PC-3 (cell line): ENCODE results near the gene ACOXL. TPM values are rescaled to one million over a fixed set of nuclear protein-coding genes. Genes with fewer than 3 reads are reported as not detected.

Experiments
- ATAC-seq: fragments of 200-7000 bp; cut with Tn5 transposase; 2 replicates; pipeline ENCODE4 v1.9.1; 2020; ENCODE audit warnings: mild to moderate bottlenecking, moderate library complexity
- BruUV-seq: library from RNA; stranded (reverse); fragments of 400-500 nt; replicated peaks from 2 replicates; lab custom pipeline; 2021; lab: Mats Ljungman, UMichigan
- CTCF ChIA-PET: fragments of 300-600 bp; sonication (Branson Sonifier 250); formaldehyde crosslinking; loops from one replicate; lab custom pipeline; 2022; ENCODE audit warnings: antibody characterized with exemption; lab: Charles Lee
- POLR2A ChIA-PET: fragments of 300-600 bp; sonication (Branson Sonifier 250); formaldehyde crosslinking; loops from one replicate; lab custom pipeline; 2022; ENCODE audit warnings: antibody characterized with exemption; ENCODE audit not compliant: unreplicated experiment; lab: Charles Lee
- DNase-seq: peaks from one replicate; pipeline ENCODE4 v3.0.0-alpha.2; 2015
- H2AFZ ChIP-seq: fragments of 300-600 bp; sonication (generic); 2 replicates; pipeline ENCODE4 v1.6.0; 2016; ENCODE audit warnings: antibody characterized with exemption, low read length
- H3F3A ChIP-seq: fragments of 300-600 bp; sonication (generic); one replicate; pipeline ENCODE4 v1.6.0; 2017; ENCODE audit warnings: antibody characterized with exemption, low read length, control low read depth, mild to moderate bottlenecking; ENCODE audit not compliant: unreplicated experiment
- H3K27ac ChIP-seq: fragments of 300-600 bp; sonication (generic); 2 replicates; pipeline ENCODE4 v1.5.1; 2016; ENCODE audit warnings: mild to moderate bottlenecking, low read length
- H3K27me3 ChIP-seq: fragments of 300-600 bp; sonication (generic); 2 replicates; pipeline ENCODE4 v1.6.1; 2016; ENCODE audit warnings: low read length, mixed read lengths
- H3K36me3 ChIP-seq: fragments of 300-600 bp; sonication (generic); 2 replicates; pipeline ENCODE4 v1.6.1; 2016; ENCODE audit warnings: low read depth, mixed run types, low read length, mixed read lengths
- H3K4me1 ChIP-seq: fragments of 300-600 bp; sonication (generic); 2 replicates; pipeline ENCODE4 v1.5.1; 2016; ENCODE audit warnings: low read length; ENCODE audit not compliant: insufficient read depth
- H3K4me2 ChIP-seq: fragments of 300-600 bp; sonication (generic); 2 replicates; pipeline ENCODE4 v1.6.0; 2016; ENCODE audit warnings: low read length
- H3K4me3 ChIP-seq: fragments of 300-600 bp; sonication (generic); 2 replicates; pipeline ENCODE4 v1.5.1; 2016; ENCODE audit warnings: mild to moderate bottlenecking, low read length, mixed read lengths
- H3K79me2 ChIP-seq: fragments of 300-600 bp; sonication (generic); 2 replicates; pipeline ENCODE4 v1.6.1; 2017; ENCODE audit warnings: low read length, mixed read lengths
- H3K9ac ChIP-seq: fragments of 300-600 bp; sonication (generic); 2 replicates; pipeline ENCODE4 v1.6.0; 2016; ENCODE audit warnings: mild to moderate bottlenecking, low read length
- H3K9me2 ChIP-seq: fragments of 300-600 bp; sonication (generic); replicated peaks from 2 replicates; pipeline ENCODE4 v1.6.1; 2016; ENCODE audit warnings: mixed run types, low read length, mixed read lengths
- H3K9me3 ChIP-seq: fragments of 300-600 bp; sonication (generic); 2 replicates; pipeline ENCODE4 v1.6.1; 2016; ENCODE audit warnings: low read length, mixed read lengths
- H4K20me1 ChIP-seq: fragments of 300-600 bp; sonication (generic); 2 replicates; pipeline ENCODE4 v1.6.1; 2016; ENCODE audit warnings: low read length, mixed read lengths
- CTCF ChIP-seq: fragments of 300-600 bp; sonication (generic); conservative IDR thresholded peaks from 2 replicates; pipeline ENCODE4 v1.5.1; 2017; ENCODE audit warnings: antibody characterized with exemption, low read depth, mild to moderate bottlenecking, low read length
- EZH2 ChIP-seq: fragments of 300-600 bp; sonication (generic); IDR thresholded peaks from one replicate; pipeline ENCODE4 v1.6.1; 2017; ENCODE audit warnings: antibody characterized with exemption, mild to moderate bottlenecking, low read length; ENCODE audit not compliant: unreplicated experiment
- EZH2phosphoT487 ChIP-seq: fragments of 300-600 bp; sonication (generic); IDR thresholded peaks from 2 replicates; pipeline ENCODE4 v1.6.1; 2018; ENCODE audit warnings: mild to moderate bottlenecking, antibody characterized with exemption, low read length, borderline replicate concordance
- intact Hi-C: fragments of 100-400 bp; cut with micrococcal nuclease; formaldehyde crosslinking; loops from 2 replicates; pipeline ENCODE4 v1.9.0; 2023
- total RNA-seq: library from RNA; depleted of rRNA; stranded (reverse); fragments of >200 nt; gene quantifications from 2 replicates; pipeline ENCODE4 v1.2.3, GENCODE V29; 2014

Gene ACOXL
- total RNA-seq, 1 experiment from 2014 or later: 16.3 TPM

- ATAC-seq (no peak), DNase-seq (no peak)
- H3K79me2 ChIP-seq: no peaks in the 10 kb centered on the region
- no peaks in the 10 kb centered on the region for H3K27me3 ChIP-seq
- no peaks in the 10 kb centered on the region for H3K36me3 ChIP-seq
- no peaks in the 10 kb centered on the region for H3F3A ChIP-seq
- H2AFZ ChIP-seq: no peak overlapping the region
- H4K20me1 ChIP-seq: no peaks in the 10 kb centered on the region
- BruUV-seq: no TSS peak
- no peak overlapping the region for H3K4me2 ChIP-seq
- no peaks in the 10 kb centered on the region for H3K9me2 ChIP-seq
- POLR2A ChIA-PET: no interaction called here
- TF ChIP-seq EZH2 (no peak), CTCF (no peak), EZH2phosphoT487 (no peak)
- intact Hi-C loops: no loop called here
- no peak overlapping the region for H3K27ac ChIP-seq
- H3K9me3 ChIP-seq: no peaks in the 10 kb centered on the region
- H3K4me1 ChIP-seq: no peaks in the 10 kb centered on the region
- H3K9ac ChIP-seq: no peak overlapping the region
- CTCF ChIA-PET: no interaction called here
- no peak overlapping the region for H3K4me3 ChIP-seq
Measured at GRCh38 chr2:110940376-110940910, 208.1 kb downstream of the ACOXL start.

- no peak overlapping the region for H3K27ac ChIP-seq
- H3K27me3 ChIP-seq: no peaks in the 10 kb centered on the region
- ATAC-seq (no peak), DNase-seq (no peak)
- H3K36me3 ChIP-seq: no peaks in the 10 kb centered on the region
- no peaks in the 10 kb centered on the region for H3K4me1 ChIP-seq
- no peaks in the 10 kb centered on the region for H3K79me2 ChIP-seq
- ChIA-PET CTCF (no interaction called here), POLR2A (no interaction called here)
- no peaks in the 10 kb centered on the region for H3F3A ChIP-seq
- no peak overlapping the region for H3K9ac ChIP-seq
- H4K20me1 ChIP-seq: no peaks in the 10 kb centered on the region
- intact Hi-C loops: no loop called here
- no peak for TF ChIP-seq CTCF
- TF ChIP-seq EZH2: no peak
- no peak for TF ChIP-seq EZH2phosphoT487
- BruUV-seq: no TSS peak
- H3K9me3 ChIP-seq: no peaks in the 10 kb centered on the region
- no peak overlapping the region for H3K4me3 ChIP-seq
- H3K4me2 ChIP-seq: no peak overlapping the region
- no peak overlapping the region for H2AFZ ChIP-seq
- no peaks in the 10 kb centered on the region for H3K9me2 ChIP-seq
Measured at GRCh38 chr2:110941226-110941625, 208.9 kb downstream of the ACOXL start.

- BruUV-seq: no TSS peak
- no peaks in the 10 kb centered on the region for H3K27me3 ChIP-seq
- intact Hi-C loops: no loop called here
- no peaks in the 10 kb centered on the region for H4K20me1 ChIP-seq
- H3K36me3 ChIP-seq: no peaks in the 10 kb centered on the region
- H3F3A ChIP-seq: no peaks in the 10 kb centered on the region
- CTCF ChIA-PET: no interaction called here
- H3K9me3 ChIP-seq: no peaks in the 10 kb centered on the region
- DNase-seq (no peak), ATAC-seq (no peak)
- no peak overlapping the region for H3K27ac ChIP-seq
- no peaks in the 10 kb centered on the region for H3K79me2 ChIP-seq
- H3K4me1 ChIP-seq: no peaks in the 10 kb centered on the region
- POLR2A ChIA-PET: no interaction called here
- H3K4me3 ChIP-seq: no peak overlapping the region
- TF ChIP-seq CTCF (no peak), EZH2 (no peak), EZH2phosphoT487 (no peak)
- H3K4me2 ChIP-seq: no peak overlapping the region
- no peak overlapping the region for H2AFZ ChIP-seq
- H3K9ac ChIP-seq: no peak overlapping the region
- H3K9me2 ChIP-seq: no peaks in the 10 kb centered on the region
Measured at GRCh38 chr2:110943070-110943634, 210.8 kb downstream of the ACOXL start.
